Measurements from ENCODE around the gene CITED4. TPM values are rescaled to one million over a fixed set of nuclear protein-coding genes. Genes with fewer than 3 reads are reported as not detected.
A peak's percentile ranks its signal among the peaks of the same experiment; 100 is the strongest.

The CITED4 gene
- total RNA-seq, 1 experiment from 2014 or later: 9.5 TPM

DNA sequence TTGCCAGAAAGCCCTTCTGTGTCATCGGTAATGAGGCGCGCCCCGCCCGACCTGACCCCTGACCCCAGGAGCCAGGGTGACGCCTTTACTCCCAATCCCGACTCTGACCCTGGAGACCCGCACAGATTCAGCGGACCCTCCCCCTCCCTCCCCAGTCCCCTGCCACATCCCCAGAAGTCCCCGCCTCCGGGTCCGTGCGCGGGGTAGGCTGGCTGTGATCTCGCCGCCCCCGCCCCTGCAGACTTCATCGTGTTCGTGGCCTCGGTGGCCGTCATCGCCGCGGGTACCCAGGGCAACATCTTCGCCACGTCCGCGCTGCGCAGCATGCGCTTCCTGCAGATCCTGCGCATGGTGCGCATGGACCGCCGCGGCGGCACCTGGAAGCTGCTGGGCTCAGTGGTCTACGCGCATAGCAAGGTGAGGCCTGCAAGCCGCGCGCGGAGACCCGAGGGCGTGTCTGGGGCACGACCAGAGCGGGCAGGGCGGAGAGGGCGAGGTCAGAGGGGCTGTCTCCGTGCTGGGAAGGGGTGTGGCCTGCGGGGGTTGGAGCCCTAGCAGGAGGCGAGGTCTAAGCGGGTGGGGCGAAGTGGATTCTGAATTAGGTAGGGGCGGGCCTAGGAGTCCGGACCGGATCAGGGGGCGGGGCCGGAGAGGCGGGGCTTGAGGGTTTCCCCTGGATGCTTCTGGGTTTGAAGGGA is 43.8 kb downstream of the CITED4 start:
- Histone ChIP-seq H3K14ac (ENCODE audit: insufficient read depth, low read length) (no peak overlapping the region), H3K4me1 (ENCODE audit: insufficient read depth, low read length) (no peaks in the 10 kb centered on the region), H4K8ac (replicated peaks; ENCODE audit: insufficient read length, low read depth, low read length) (no peak overlapping the region), H2AK5ac (ENCODE audit: insufficient read length, low read length) (no peak overlapping the region), H2AFZ (ENCODE audit: low read length) (no peak overlapping the region), H3K27ac (ENCODE audit: insufficient read length, low read depth, low read length) (no peak overlapping the region), H2BK15ac (ENCODE audit: low read depth, low read length) (no peak overlapping the region), H2BK20ac (ENCODE audit: low read depth, low read length, poor library complexity, severe bottlenecking) (no peak overlapping the region), H3K4ac (ENCODE audit: low read depth, low read length) (no peak overlapping the region), H3T11ph (ENCODE audit: low read length) (no peak overlapping the region), H2BK120ac (ENCODE audit: low read depth, low read length, poor library complexity, severe bottlenecking) (no peak overlapping the region), H3K79me1 (ENCODE audit: insufficient read depth, low read depth, low read length, poor library complexity, severe bottlenecking) (no peaks in the 10 kb centered on the region), H2BK5ac (ENCODE audit: insufficient read length, low read length) (no peak overlapping the region), H3K23ac (ENCODE audit: insufficient read length, low read depth, low read length) (no peak overlapping the region), H2BK12ac (ENCODE audit: insufficient read length, low read depth, low read length) (no peak overlapping the region), H3K9ac (ENCODE audit: extremely low read depth, insufficient read length, low read length) (no peak overlapping the region), H3K18ac (ENCODE audit: insufficient read length, low read depth, low read length) (no peak overlapping the region), H3K56ac (ENCODE audit: insufficient read length, low read depth, low read length) (no peak overlapping the region), H3K4me2 (ENCODE audit: insufficient read depth, insufficient read length, low read length) (peak overlapping the region; percentile 35), H4K5ac (ENCODE audit: insufficient read length, low read depth, low read length) (no peak overlapping the region), H3K27me3 (ENCODE audit: insufficient read depth, low read length) (no peaks in the 10 kb centered on the region; the same call in 1 of the 2 replicates), H4K20me1 (ENCODE audit: control insufficient read depth, insufficient read depth, insufficient read length) (no peaks in the 10 kb centered on the region), H4K91ac (ENCODE audit: insufficient read length, low read depth, low read length) (no peak overlapping the region), H3K23me2 (ENCODE audit: insufficient read length, low read depth, low read length, poor library complexity, severe bottlenecking) (peaks cover 7% of the 10 kb centered on the region), H3K79me2 (ENCODE audit: insufficient read depth, low read length) (no peaks in the 10 kb centered on the region), H3K9me3 (ENCODE audit: control insufficient read depth, low read depth, low read length) (no peaks in the 10 kb centered on the region)
- H3K36me3 Mint-ChIP-seq (ENCODE audit: insufficient read depth in 1 of 3, low read depth in 3 of 3): no peaks in the 10 kb centered on the region
- peaks cover 7 to 13% of the 10 kb centered on the region in 2 experiments; a peak in 3 of 4 replicates for H3K4me1 Mint-ChIP-seq
- TF ChIP-seq CTCF (conservative IDR thresholded peaks at IDR 0.05): no peak
- no peak overlapping the region for H3K27ac Mint-ChIP-seq
- H3K9me3 Mint-ChIP-seq: no peaks in the 10 kb centered on the region
- DNase-seq: peak; percentile 98
- H3K4me3 Mint-ChIP-seq: peak overlapping the region; percentile 69 to 78
- WGBS (ENCODE audit: extremely low coverage, insufficient read length, low lambda C conversion rate): no CpG with 5 or more reads among the region's 59 CpGs
- peaks cover 35% of the 10 kb centered on the region for H3K27me3 Mint-ChIP-seq (ENCODE audit: low read depth)

Measured in H9 (cell line).